CD4-positive, alpha-beta T cell (primary cell): ENCODE results near the gene F11R. TPM values are rescaled to one million over a fixed set of nuclear protein-coding genes. Genes with fewer than 3 reads are reported as not detected.

Source experiments
- ATAC-seq: fragments of 200-7000 bp; cut with Tn5 transposase; one replicate; pipeline ENCODE4 v1.10.0; 2022; ENCODE audit warnings: mild to moderate bottlenecking; ENCODE audit not compliant: poor library complexity
- CTCF ChIA-PET: fragments of 350-600 bp; sonication (Branson Sonifier 250); formaldehyde crosslinking; loops from one replicate; lab custom pipeline; 2021; ENCODE audit warnings: antibody characterized with exemption, inconsistent platforms; lab: Charles Lee
- POLR2A ChIA-PET: fragments of 350-600 bp; sonication (Branson Sonifier 250); formaldehyde crosslinking; loops from one replicate; lab custom pipeline; 2021; ENCODE audit warnings: antibody characterized with exemption, inconsistent platforms; lab: Charles Lee
- DNase-seq, 14 experiments: peaks; one replicate each; pipeline ENCODE4 v3.0.0-alpha.2; 2013 to 2020; ENCODE audit warnings: mixed read lengths in 2 of 14
- H3K27ac ChIP-seq, 2 donors: one replicate each; pipeline versions ENCODE4 v1.5.1 to v1.7.0; 2013; ENCODE audit warnings: low read length in 2 of 2, low read depth in 1 of 2, mild to moderate bottlenecking in 1 of 2
- H3K27me3 ChIP-seq, 2 experiments: 1 replicate in 1 of 2; 2 replicates in 1 of 2; pipeline versions ENCODE4 v1.6.1 to v1.7.0; 2013; ENCODE audit warnings: low read length in 2 of 2, control low read depth in 1 of 2, mild to moderate bottlenecking in 1 of 2, moderate library complexity in 1 of 2; ENCODE audit not compliant: insufficient read depth in 2 of 2, control insufficient read depth in 1 of 2
- H3K36me3 ChIP-seq: one replicate; pipeline ENCODE4 v1.6.1; 2013; ENCODE audit warnings: low read length, control low read depth; ENCODE audit not compliant: insufficient read depth
- H3K4me1 ChIP-seq: one replicate; pipeline ENCODE4 v1.6.1; 2013; ENCODE audit warnings: low read length, control low read depth; ENCODE audit not compliant: insufficient read depth
- H3K4me3 ChIP-seq: one replicate; pipeline ENCODE4 v1.5.1; 2013; ENCODE audit warnings: mild to moderate bottlenecking, low read length, moderate library complexity
- H3K9me3 ChIP-seq, 2 experiments: 1 replicate in 1 of 2; 2 replicates in 1 of 2; pipeline versions ENCODE4 v1.6.1 to v1.7.0; 2013; ENCODE audit warnings: low read length in 2 of 2, mild to moderate bottlenecking in 2 of 2, control low read depth in 1 of 2, moderate library complexity in 1 of 2; ENCODE audit not compliant: control insufficient read depth in 1 of 2, insufficient read depth in 1 of 2
- H3K27ac Mint-ChIP-seq: one replicate; pipeline ENCODE4 v1.8.0; 2020; ENCODE audit warnings: mixed read lengths
- H3K27me3 Mint-ChIP-seq: one replicate; pipeline ENCODE4 v1.8.0; 2021; ENCODE audit warnings: mixed read lengths
- H3K36me3 Mint-ChIP-seq: one replicate; pipeline ENCODE4 v1.8.0; 2021; ENCODE audit warnings: low read depth, mixed read lengths
- H3K4me1 Mint-ChIP-seq: one replicate; pipeline ENCODE4 v1.8.0; 2021; ENCODE audit warnings: low read depth, mixed read lengths
- H3K4me3 Mint-ChIP-seq: one replicate; pipeline ENCODE4 v1.8.0; 2020; ENCODE audit warnings: mild to moderate bottlenecking, mixed read lengths
- H3K9me3 Mint-ChIP-seq: one replicate; pipeline ENCODE4 v1.8.0; 2020; ENCODE audit warnings: mixed read lengths
- intact Hi-C, 2 experiments: fragments of 100-400 bp; cut with DNase I in 1 of 2; cut with micrococcal nuclease in 1 of 2; formaldehyde crosslinking; loops; one replicate each; pipeline versions ENCODE4 v1.15.1 to v1.9.0; 2023 to 2025; cut with DNase I, micrococcal nuclease
- total RNA-seq, 174 experiments: library from RNA in 2 of 174; stranded (reverse) in 2 of 174; gene quantifications; one replicate each; pipeline ENCODE4 v1.2.3 and lab custom pipeline; 2021 to 2026
- TF ChIP-seq, protein P1 (sequence below): fragments of 200-600 bp; IDR thresholded peaks from one replicate; pipeline ENCODE4 v1.8.0; 2022; ENCODE audit warnings: antibody characterized with exemption, mild to moderate bottlenecking

F11R gene
- total RNA-seq, 2 experiments from 2014 or later: 15.2 to 16.2 TPM

DNA sequence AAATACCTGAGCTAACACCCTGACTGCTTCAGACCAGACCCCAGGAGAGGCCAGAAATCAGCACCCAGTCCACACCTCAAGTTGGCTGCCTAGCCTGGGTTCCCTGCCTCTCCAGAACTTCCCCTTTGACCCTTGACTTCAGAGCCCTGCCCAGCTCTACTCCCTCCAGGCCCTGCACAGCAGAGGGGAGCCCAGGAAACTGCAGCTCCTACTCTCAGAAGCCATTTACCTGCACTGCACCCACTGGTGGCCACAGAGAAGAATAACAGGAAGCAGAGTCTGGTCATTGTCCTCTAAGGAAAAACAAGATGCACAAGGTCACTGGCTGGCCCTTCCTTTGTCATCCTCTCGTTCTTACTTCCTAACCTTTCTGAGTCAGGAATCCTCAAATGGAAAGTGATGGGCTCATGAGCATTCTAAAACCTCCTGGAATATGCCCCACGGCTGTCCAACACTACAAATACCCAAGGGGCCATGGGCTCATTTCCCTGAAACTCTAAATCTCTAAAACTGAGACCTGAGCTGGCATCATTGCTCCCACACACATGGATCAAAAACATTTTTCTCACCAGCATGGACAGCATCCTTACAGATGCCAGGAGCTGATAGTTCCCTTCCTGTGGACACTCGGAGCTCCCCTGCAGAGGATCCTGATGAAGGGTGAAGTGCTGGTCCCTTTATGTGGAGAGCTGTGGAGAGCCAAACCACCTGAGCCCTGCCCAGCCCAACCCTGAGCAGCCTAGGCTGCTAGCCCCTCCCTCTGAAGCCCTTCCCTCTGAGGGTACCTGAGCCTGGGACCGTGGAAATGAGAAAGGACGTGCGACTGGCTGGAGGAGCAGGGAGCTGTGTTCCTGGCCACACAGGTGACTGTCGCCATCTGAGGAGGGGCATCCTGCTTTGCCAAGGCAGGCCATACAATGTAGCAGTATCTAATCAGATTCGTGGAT, 66.5 kb downstream of the F11R start, which contains the start of gene ITLN2:
Gene ITLN2 (minus strand): TSS at position 652 of the 947 bp plus-strand sequence. CDS start 68 bp downstream, at position 584.
- no peaks in the 10 kb centered on the region for H3K36me3 ChIP-seq
- Mint-ChIP-seq H3K27me3 (no peaks in the 10 kb centered on the region), H3K4me1 (peaks cover 12% of the 10 kb centered on the region), H3K4me3 (no peak within 1 kb of the TSS), H3K36me3 (no peaks in the 10 kb centered on the region), H3K27ac (no peak within 1 kb of the TSS), H3K9me3 (no peaks in the 10 kb centered on the region)
- CTCF ChIA-PET: interaction anchor here (0.7 to 4.0 kb wide), 6 partner anchors 118 to 273 kb away, joined by 3 to 26 read pairs (median 6); no protein-coding TSS in a partner anchor
- no peak within 1 kb of the TSS for H3K27ac ChIP-seq
- no peaks in the 10 kb centered on the region for H3K9me3 ChIP-seq
- DNase-seq: peak; percentile 13 to 69 (median 28)
- peaks cover 10% of the 10 kb centered on the region for H3K4me1 ChIP-seq
- intact Hi-C loops: loop anchor here (2.0 to 5.0 kb wide), 3 partner anchors 76 to 178 kb away; no protein-coding TSS in a partner anchor
- TF ChIP-seq, protein P1, sequence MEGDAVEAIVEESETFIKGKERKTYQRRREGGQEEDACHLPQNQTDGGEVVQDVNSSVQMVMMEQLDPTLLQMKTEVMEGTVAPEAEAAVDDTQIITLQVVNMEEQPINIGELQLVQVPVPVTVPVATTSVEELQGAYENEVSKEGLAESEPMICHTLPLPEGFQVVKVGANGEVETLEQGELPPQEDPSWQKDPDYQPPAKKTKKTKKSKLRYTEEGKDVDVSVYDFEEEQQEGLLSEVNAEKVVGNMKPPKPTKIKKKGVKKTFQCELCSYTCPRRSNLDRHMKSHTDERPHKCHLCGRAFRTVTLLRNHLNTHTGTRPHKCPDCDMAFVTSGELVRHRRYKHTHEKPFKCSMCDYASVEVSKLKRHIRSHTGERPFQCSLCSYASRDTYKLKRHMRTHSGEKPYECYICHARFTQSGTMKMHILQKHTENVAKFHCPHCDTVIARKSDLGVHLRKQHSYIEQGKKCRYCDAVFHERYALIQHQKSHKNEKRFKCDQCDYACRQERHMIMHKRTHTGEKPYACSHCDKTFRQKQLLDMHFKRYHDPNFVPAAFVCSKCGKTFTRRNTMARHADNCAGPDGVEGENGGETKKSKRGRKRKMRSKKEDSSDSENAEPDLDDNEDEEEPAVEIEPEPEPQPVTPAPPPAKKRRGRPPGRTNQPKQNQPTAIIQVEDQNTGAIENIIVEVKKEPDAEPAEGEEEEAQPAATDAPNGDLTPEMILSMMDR: peak; percentile 48
- H3K4me3 ChIP-seq: no peak within 1 kb of the TSS
- peak; percentile 79 for ATAC-seq
- no peaks in the 10 kb centered on the region for H3K27me3 ChIP-seq
- POLR2A ChIA-PET: interaction anchor here (0.9 kb wide), 1 partner anchor 119 kb away, joined by 4 read pairs; no protein-coding TSS in a partner anchor

DNA sequence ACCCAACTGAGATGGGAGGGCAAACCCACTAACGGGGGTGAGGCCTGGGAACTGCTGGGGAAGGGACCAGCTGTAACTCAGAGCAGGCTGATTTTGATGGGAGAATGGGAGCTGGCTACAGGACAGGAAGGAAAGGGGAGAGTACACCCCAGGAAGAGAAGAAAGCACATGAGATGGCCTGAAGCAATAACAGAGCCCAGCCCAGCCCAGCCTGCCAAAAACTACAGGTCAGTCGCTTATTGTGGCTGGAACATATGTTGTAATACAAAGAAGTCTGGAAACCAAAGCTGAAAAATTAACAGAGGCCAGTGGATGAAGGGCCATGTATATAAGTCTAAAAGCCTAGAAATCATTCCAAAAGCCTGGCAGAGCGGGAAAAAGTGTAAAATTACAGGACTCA, 67.9 kb downstream of the F11R start:
- no peaks in the 10 kb centered on the region for H3K9me3 ChIP-seq
- H3K27me3 ChIP-seq: no peaks in the 10 kb centered on the region
- no peaks in the 10 kb centered on the region for H3K36me3 ChIP-seq
- ChIA-PET POLR2A (no interaction called here), CTCF (interaction anchor here (1.4 to 4.0 kb wide), 6 partner anchors 115 to 271 kb away, joined by 3 to 26 read pairs (median 12); no protein-coding TSS in a partner anchor)
- no peak overlapping the region for H3K4me3 Mint-ChIP-seq
- intact Hi-C loops: loop anchor here in 1 of 2 experiments (5.0 kb wide), 1 partner anchor 176 kb away; no protein-coding TSS in a partner anchor
- ATAC-seq: no peak
- no peaks in the 10 kb centered on the region for H3K27me3 Mint-ChIP-seq
- no peak for DNase-seq
- no peaks in the 10 kb centered on the region for H3K36me3 Mint-ChIP-seq
- no peak overlapping the region for H3K27ac ChIP-seq
- TF ChIP-seq, protein P1: no peak
- H3K9me3 Mint-ChIP-seq: no peaks in the 10 kb centered on the region
- peaks cover 12% of the 10 kb centered on the region for H3K4me1 Mint-ChIP-seq
- H3K27ac Mint-ChIP-seq: no peak overlapping the region
- H3K4me3 ChIP-seq: no peak overlapping the region
- peaks cover 10% of the 10 kb centered on the region for H3K4me1 ChIP-seq

DNA sequence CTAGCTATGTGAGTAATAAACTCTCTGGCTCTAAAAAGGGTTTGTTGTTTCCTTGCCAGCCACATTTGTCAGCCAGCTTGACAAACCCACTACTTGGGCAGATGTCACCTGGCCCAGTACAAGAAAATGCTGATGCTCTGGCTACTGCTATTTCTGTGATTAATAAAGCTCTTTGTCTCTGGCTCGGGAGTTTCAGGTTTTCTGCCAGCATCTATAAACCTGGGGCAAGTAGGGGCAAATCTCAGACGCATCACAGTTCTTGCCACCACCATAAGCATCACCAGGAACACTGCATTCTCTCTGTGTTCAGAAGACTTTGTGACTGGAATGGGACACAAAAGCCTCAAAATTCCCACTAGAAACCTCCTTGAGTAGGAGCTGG, 68.8 kb downstream of the F11R start:
- Histone ChIP-seq H3K4me3 (no peak overlapping the region), H3K4me1 (peaks cover 10% of the 10 kb centered on the region), H3K36me3 (no peaks in the 10 kb centered on the region), H3K9me3 (no peaks in the 10 kb centered on the region), H3K27me3 (no peaks in the 10 kb centered on the region), H3K27ac (no peak overlapping the region)
- no peaks in the 10 kb centered on the region for H3K36me3 Mint-ChIP-seq
- H3K27me3 Mint-ChIP-seq: no peaks in the 10 kb centered on the region
- no peak for ATAC-seq
- ChIA-PET CTCF (interaction anchor here (0.7 to 4.0 kb wide), 14 partner anchors 38 to 270 kb away, joined by 3 to 26 read pairs (median 4); no protein-coding TSS in a partner anchor), POLR2A (interaction anchor here (1.4 to 2.0 kb wide), 4 partner anchors 115 to 175 kb away, joined by 3 to 8 read pairs (median 6); no protein-coding TSS in a partner anchor)
- intact Hi-C loops: loop anchor here in 1 of 2 experiments (5.0 kb wide), 1 partner anchor 175 kb away; no protein-coding TSS in a partner anchor
- DNase-seq: no peak
- no peaks in the 10 kb centered on the region for H3K9me3 Mint-ChIP-seq
- TF ChIP-seq, protein P1: no peak
- H3K27ac Mint-ChIP-seq: no peak overlapping the region
- peaks cover 12% of the 10 kb centered on the region for H3K4me1 Mint-ChIP-seq
- no peak overlapping the region for H3K4me3 Mint-ChIP-seq
